Measurements from ENCODE around the gene HOXD10.

Gene HOXD10

DNA sequence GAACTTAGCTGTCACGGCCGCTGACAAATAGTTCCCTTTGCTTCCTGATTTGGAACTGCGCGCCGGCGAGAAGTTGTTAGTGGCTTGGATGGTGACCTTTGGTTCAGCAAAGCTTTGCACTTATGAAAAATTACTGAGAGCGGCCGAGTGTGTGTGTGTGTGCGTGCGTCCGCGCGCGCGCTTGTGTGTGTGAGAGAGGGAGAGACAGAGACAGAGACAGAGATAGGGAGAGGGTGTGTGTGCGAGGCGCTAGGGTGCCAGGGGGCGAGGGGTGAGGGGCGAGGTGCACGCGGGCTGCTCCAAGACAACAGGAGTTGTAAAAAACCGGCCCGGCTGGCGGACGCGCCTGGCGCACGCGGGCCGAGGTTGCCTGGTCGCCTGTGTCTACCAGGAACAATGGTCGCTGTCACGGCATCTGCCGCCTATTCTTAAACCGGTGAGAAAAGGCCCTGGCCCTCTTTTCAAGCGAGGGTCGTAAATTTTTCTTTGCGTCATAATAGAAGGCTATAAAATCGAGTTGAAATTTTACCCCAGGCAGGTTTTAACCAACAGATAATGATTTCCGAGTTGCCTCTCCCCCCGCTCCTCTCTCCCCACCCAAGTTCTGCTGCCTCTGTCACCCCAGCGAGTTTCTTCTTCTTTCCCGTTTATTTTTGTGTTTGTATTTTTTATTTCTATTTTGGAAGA, 41.1 kb downstream of the HOXD10 start:
- Mint-ChIP-seq H3K9me3 (no peaks in the 10 kb centered on the region), H3K4me3 (peak overlapping the region; percentile 26), H3K27me3 (peaks cover 95% of the 10 kb centered on the region), H3K4me1 (ENCODE audit: low read depth) (peaks cover 26% of the 10 kb centered on the region), H3K27ac (no peak overlapping the region), H3K36me3 (ENCODE audit: low read depth) (no peaks in the 10 kb centered on the region)
- no peak for DNase-seq

DNA sequence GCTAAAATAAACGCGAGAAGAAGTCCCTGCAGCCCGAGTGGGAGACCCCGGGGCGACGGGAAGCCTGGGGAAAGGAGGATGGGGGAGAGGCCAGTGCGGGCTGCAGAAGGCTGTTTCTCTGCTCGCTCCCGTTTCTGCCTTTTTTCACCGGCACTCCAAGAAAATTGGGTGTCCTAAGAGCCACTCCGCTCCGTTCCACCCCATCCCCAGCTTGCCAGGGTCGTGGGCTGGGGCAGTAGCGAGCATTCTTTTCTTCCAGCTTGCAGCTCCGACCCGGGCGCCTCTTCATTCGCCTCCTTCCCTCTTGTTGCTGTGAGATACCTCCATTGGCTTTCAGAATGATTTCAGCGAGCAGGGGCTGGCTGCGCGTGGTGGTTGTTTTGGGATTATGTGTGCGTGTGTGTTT, 41.6 kb downstream of the HOXD10 start:
- Mint-ChIP-seq H3K27me3 (peaks cover 95% of the 10 kb centered on the region), H3K27ac (no peak overlapping the region)

DNA sequence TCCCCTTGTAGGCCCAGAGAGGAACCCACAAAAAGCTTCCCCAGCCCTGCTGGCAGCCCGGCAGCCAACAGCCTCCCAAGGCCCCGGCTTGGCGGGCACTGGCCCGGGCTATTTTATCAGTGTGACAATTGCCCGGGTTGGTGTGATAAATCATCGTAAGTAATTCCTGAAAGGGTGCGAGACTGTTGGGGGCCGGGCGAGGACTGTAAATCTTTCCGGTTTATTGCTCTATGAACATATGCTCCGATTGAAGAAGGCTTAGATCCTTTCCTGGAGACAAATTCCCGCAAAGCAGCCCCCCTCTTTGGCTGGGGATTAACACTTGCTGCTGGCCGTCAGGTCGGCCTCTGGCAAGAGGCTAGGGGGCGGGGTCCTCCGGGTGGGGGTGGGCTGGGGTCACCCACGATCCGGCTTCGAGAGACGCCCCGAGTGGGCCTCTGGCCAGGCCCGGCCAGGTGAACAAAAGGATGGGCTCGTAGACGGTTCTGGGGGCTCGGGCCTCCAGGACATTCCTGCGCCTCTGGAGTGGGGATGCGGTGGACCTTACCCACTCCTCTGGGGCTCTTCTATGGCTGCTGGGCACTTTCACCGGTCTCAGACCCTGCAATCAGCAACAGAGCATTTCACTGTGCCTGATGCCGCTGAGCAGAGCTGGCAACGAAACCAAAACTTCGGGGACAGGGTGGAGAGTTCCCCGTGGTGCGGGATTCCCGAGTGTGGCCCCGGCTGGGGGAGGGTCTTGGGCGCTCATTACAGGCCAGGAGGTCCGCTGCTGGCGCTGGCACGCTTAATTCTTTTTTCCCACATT, 42.5 kb downstream of the HOXD10 start:
- H3K4me1 Mint-ChIP-seq (ENCODE audit: low read depth) = peaks cover 27% of the 10 kb centered on the region
- H3K27ac Mint-ChIP-seq = no peak overlapping the region
- H3K27me3 Mint-ChIP-seq = peaks cover 95% of the 10 kb centered on the region
- DNase-seq = no peak
- H3K36me3 Mint-ChIP-seq (ENCODE audit: low read depth) = no peaks in the 10 kb centered on the region
- no peaks in the 10 kb centered on the region for H3K9me3 Mint-ChIP-seq
- H3K4me3 Mint-ChIP-seq = no peak overlapping the region

More for the DNA sequence above, 41.6 kb downstream of the HOXD10 start:
- no peaks in the 10 kb centered on the region for H3K9me3 Mint-ChIP-seq
- no peak overlapping the region for H3K4me3 Mint-ChIP-seq
- no peak for DNase-seq
- H3K36me3 Mint-ChIP-seq (ENCODE audit: low read depth) = no peaks in the 10 kb centered on the region
- H3K4me1 Mint-ChIP-seq (ENCODE audit: low read depth) = peaks cover 26% of the 10 kb centered on the region

GRCh38 chr2:176159663-176160250, 43.2 kb downstream of the HOXD10 start:
- no peak for DNase-seq

GRCh38 chr2:176160251-176160985, 43.8 kb downstream of the HOXD10 start:
- no peaks in the 10 kb centered on the region for H3K36me3 Mint-ChIP-seq (ENCODE audit: low read depth)
- H3K27ac Mint-ChIP-seq = no peak overlapping the region
- DNase-seq = no peak
- no peak overlapping the region for H3K4me3 Mint-ChIP-seq
- H3K4me1 Mint-ChIP-seq (ENCODE audit: low read depth) = peaks cover 36% of the 10 kb centered on the region
- H3K9me3 Mint-ChIP-seq = no peaks in the 10 kb centered on the region
- peaks cover 95% of the 10 kb centered on the region for H3K27me3 Mint-ChIP-seq

More at GRCh38 chr2:176159663-176160250, 43.2 kb downstream of the HOXD10 start:
- Mint-ChIP-seq H3K27ac (no peak overlapping the region), H3K4me1 (ENCODE audit: low read depth) (peaks cover 32% of the 10 kb centered on the region), H3K36me3 (ENCODE audit: low read depth) (no peaks in the 10 kb centered on the region), H3K27me3 (peaks cover 95% of the 10 kb centered on the region), H3K4me3 (no peak overlapping the region), H3K9me3 (no peaks in the 10 kb centered on the region)

DNA sequence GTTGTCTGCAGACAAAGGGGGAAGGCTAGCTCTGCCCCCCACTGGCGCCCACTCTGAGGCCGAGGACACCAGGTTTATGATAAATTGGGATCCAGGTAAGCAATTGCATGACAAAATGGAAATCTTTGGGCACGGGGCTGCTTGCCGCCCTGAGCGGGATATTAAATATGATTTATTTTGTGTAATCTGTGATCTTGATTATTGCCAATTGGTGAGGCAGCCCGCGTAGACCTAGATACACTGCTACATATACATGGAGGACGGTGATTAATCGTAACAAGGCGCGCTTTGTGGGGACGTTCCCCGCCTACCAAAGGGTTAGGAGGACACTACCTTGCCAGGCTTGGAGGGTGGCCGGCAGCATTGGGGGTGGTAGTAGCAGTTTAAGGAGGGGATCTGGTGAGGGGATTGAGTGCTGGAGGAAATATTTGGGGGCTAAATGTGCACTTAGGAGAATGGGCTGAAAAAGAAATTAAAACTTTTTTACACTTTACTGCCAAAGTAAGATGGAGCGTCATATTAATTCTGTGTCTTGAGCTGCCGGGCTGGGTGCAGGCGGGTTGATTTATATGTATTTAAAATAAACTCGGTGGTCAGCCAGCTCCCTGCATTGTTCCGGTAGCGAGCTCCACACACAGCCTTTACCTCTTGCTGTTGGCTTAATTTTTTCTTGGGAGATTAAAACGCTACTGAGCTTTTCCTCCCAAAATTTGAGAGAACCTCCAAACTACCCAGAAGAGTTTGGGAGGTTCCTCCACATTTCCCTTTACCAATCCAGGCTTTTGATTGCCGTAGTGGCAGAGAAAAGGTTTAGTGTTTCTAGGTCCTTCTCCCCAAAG, 44.6 kb downstream of the HOXD10 start:
- H3K9me3 Mint-ChIP-seq = no peaks in the 10 kb centered on the region
- peaks cover 95% of the 10 kb centered on the region for H3K27me3 Mint-ChIP-seq
- DNase-seq = no peak
- H3K4me3 Mint-ChIP-seq = no peak overlapping the region
- no peaks in the 10 kb centered on the region for H3K36me3 Mint-ChIP-seq (ENCODE audit: low read depth)
- peaks cover 36% of the 10 kb centered on the region for H3K4me1 Mint-ChIP-seq (ENCODE audit: low read depth)
- H3K27ac Mint-ChIP-seq = no peak overlapping the region

DNA sequence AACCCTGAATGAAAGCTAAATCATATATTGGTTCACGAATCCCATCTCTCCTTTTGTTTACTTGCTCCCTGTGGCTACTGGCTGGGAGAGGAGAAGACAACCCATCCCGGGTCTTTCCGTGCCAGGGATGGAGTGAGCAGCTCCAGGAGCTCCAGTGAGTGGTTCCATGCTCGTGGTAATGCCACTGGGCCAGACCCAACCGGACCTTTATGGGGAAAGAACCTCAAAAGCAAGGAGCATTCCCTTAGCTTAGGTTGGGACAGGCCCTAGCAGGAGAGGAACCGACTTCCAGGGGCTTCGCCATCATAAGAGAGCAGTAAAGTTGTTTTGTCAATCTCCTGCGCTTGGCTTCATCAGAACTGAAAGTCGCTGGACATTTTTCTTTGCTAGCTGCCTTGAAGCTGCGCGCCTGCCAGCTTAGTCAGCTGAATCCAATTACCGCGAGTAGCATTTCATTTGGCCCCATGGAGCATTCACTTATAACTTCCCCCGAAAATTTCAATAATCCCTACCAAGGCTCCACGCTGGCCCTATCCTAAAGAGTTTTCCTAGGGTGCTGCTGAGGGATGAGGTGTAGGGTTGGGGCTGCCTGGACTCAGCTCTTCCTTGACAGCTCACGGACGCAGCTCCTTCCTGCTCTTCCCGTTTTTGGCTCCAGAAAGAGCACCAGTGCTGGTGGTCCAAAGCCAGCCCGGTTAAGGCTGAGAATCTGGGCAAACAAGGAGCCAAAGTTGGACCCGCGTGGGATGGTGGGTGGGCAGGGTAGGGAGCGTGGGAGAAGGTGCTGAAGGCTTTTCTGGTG, 45.4 kb downstream of the HOXD10 start:
- H3K4me3 Mint-ChIP-seq = no peak overlapping the region
- DNase-seq = no peak
- H3K27ac Mint-ChIP-seq = no peak overlapping the region
- H3K4me1 Mint-ChIP-seq (ENCODE audit: low read depth) = peaks cover 34% of the 10 kb centered on the region
- H3K36me3 Mint-ChIP-seq (ENCODE audit: low read depth) = no peaks in the 10 kb centered on the region
- H3K9me3 Mint-ChIP-seq = no peaks in the 10 kb centered on the region
- H3K27me3 Mint-ChIP-seq = peaks cover 96% of the 10 kb centered on the region

DNA sequence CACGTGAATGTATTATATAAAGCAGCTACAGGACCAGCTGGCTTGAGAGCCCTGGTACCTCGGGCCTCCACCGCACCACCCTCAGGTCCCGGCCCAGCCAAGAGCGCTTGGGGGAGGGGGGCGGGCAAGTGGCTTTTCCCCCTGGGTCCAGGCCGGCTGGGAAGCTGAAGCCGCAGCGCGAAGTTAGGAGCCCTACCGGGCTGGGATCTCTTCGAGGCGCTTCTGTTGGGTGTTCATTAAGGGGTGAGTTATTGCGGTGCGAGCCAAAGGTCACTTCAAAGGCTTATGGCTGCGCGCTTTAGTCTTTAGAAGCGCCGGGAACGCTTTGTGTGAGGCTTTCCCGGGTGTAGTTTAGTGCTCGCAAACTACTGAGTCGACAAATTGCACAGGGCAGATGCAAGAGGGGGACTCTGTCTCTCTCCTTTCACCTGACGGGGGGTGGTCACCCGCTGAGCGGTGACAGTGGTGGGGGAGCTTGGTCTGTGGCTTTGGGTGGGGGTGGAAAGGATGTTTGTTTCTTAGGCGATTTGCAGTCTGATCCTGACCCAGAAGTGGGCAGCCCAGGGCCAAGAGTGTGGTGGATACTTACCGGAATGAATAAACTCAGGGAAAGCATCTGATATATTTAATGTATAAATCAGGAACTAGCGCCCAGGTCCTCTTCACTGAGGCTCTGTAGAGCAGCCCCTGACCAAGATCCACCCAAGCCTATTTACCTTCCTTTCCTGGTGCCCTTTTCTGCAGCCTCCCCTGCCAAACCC, 46.5 kb downstream of the HOXD10 start:
- DNase-seq = no peak
- Mint-ChIP-seq H3K4me3 (no peak overlapping the region), H3K36me3 (ENCODE audit: low read depth) (no peaks in the 10 kb centered on the region), H3K27ac (no peak overlapping the region), H3K9me3 (no peaks in the 10 kb centered on the region), H3K27me3 (peaks cover 96% of the 10 kb centered on the region), H3K4me1 (ENCODE audit: low read depth) (peaks cover 27% of the 10 kb centered on the region)

- Mint-ChIP-seq H3K4me3 (no peak overlapping the region), H3K27ac (no peak overlapping the region)
Measured at GRCh38 chr2:176163672-176164056, 47.1 kb downstream of the HOXD10 start.

DNA sequence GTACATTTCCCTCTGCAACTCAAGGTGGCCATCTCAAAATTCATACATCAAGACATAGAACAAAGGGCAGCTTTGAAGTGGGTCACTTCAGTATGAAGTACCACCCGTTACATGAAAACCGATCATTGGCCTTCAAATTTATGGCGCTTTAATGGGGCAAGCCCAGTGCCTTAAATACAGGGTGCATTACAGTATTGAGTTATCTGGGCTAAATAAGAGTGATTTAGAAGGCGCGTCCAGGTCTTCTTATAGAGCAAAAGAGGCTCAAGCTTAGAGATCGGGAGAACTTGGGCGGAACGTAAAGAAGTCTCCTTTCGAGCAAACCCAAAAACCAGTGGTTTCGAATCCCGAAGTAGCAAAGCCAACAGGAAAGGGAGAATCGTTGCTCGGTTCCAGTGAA, 47.6 kb downstream of the HOXD10 start:
- H3K27me3 Mint-ChIP-seq = peaks cover 94% of the 10 kb centered on the region

More at GRCh38 chr2:176163672-176164056, 47.1 kb downstream of the HOXD10 start:
- peaks cover 93% of the 10 kb centered on the region for H3K27me3 Mint-ChIP-seq
- DNase-seq = no peak
- no peaks in the 10 kb centered on the region for H3K9me3 Mint-ChIP-seq
- peaks cover 23% of the 10 kb centered on the region for H3K4me1 Mint-ChIP-seq (ENCODE audit: low read depth)
- no peaks in the 10 kb centered on the region for H3K36me3 Mint-ChIP-seq (ENCODE audit: low read depth)

DNA sequence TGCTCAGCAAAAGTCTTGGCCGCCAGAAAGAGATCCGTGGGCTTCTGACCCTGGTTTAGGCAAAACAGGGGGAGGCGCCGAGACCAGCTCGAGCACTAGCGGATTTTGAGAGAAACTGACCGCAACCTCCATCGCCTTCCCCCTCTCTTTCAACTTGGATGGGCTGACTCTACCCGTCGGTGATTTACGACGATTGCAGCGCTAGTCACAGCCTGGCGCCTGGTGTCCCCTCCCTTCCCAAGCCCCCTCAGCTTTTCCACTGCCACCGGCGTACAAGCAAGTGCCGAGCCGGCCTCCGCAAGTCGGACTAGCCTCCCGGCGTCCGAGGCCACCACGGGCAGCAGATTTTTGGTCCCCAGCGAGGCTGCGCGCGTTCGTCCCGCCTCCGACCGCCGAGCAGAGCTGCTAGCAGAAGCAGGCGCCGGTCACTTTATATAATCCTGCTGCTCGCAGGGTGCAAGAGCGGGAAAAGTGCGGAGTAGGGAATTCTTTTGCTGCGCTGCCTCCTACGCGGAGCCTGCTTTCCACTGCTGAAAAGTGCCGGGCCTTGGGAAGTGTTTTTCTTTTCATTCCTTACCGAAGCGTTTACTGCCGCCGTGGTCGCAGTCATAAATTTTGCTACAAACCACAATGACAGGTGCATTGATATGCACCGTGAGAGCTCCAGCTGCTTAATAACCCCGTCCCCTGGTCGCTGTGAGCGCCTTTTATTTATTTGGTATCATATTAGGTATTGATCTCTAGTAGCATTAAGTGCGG, 48.2 kb downstream of the HOXD10 start:
- peak overlapping the region; percentile 33 for H3K27ac Mint-ChIP-seq
- peak overlapping the region; percentile 36 for H3K4me3 Mint-ChIP-seq
- H3K36me3 Mint-ChIP-seq (ENCODE audit: low read depth) = no peaks in the 10 kb centered on the region
- H3K4me1 Mint-ChIP-seq (ENCODE audit: low read depth) = peaks cover 18% of the 10 kb centered on the region
- H3K9me3 Mint-ChIP-seq = no peaks in the 10 kb centered on the region
- H3K27me3 Mint-ChIP-seq = peaks cover 94% of the 10 kb centered on the region
- DNase-seq = no peak

More for the DNA sequence above, 47.6 kb downstream of the HOXD10 start:
- Mint-ChIP-seq H3K27ac (no peak overlapping the region), H3K9me3 (no peaks in the 10 kb centered on the region), H3K4me3 (no peak overlapping the region), H3K36me3 (ENCODE audit: low read depth) (no peaks in the 10 kb centered on the region), H3K4me1 (ENCODE audit: low read depth) (peaks cover 23% of the 10 kb centered on the region)
- no peak for DNase-seq

- H3K9me3 Mint-ChIP-seq = no peaks in the 10 kb centered on the region
- no peak overlapping the region for H3K4me3 Mint-ChIP-seq
- H3K36me3 Mint-ChIP-seq (ENCODE audit: low read depth) = no peaks in the 10 kb centered on the region
- peaks cover 95% of the 10 kb centered on the region for H3K27me3 Mint-ChIP-seq
- peak overlapping the region; percentile 33 for H3K27ac Mint-ChIP-seq
- no peak for DNase-seq
- H3K4me1 Mint-ChIP-seq (ENCODE audit: low read depth) = peaks cover 13% of the 10 kb centered on the region
Measured at GRCh38 chr2:176165370-176166050, 48.9 kb downstream of the HOXD10 start.
